HG02571 (cell line): ENCODE data around the gene SEC24A.
A peak's percentile ranks its signal among the peaks of the same experiment; 100 is the strongest.
"Not testable (repeated sequence)": the region's sequence is repeated elsewhere in the genome, so short reads cannot be mapped to it uniquely, and the experiment has no call there.

Experiments
- ATAC-seq: cut with Tn5 transposase; IDR thresholded peaks from one replicate; pipeline ENCODE4 v1.9.1; 2021; ENCODE audit warnings: mild to moderate bottlenecking, moderate library complexity; ENCODE audit not compliant: unreplicated experiment

Gene SEC24A

GRCh38 chr5:134648425-134649162 lies at the start of gene SEC24A:
TSS of gene SEC24A (plus strand) at chr5:134648785. CDS start at chr5:134649077, 292 bp downstream.
- peak; percentile 88 for ATAC-seq

- ATAC-seq = not testable (repeated sequence)
Observed at GRCh38 chr5:134599820-134600219, 48.8 kb upstream of the SEC24A start.

DNA sequence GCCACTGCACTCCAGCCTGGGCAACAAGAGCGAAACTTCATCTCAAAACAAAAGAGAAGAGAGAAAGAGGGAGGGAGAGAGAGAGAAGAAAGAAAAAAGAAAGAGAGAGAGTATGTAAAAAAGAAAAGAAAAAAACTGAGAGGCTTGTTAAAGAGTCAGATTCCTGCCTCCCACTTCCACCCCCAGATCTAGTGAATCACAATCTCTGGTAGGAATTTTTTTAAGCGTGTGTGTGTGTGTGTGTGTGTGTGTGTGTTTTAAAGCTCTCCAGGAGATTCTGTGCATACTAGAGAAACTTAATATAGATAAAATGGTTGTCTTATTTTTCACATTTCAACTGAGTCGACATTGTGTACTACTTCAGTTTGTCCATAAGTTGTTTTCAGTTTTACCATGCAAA lies 48.0 kb upstream of the SEC24A start:
- no peak for ATAC-seq

GRCh38 chr5:134603059-134603458 lies 45.5 kb upstream of the SEC24A start:
- no peak for ATAC-seq

DNA sequence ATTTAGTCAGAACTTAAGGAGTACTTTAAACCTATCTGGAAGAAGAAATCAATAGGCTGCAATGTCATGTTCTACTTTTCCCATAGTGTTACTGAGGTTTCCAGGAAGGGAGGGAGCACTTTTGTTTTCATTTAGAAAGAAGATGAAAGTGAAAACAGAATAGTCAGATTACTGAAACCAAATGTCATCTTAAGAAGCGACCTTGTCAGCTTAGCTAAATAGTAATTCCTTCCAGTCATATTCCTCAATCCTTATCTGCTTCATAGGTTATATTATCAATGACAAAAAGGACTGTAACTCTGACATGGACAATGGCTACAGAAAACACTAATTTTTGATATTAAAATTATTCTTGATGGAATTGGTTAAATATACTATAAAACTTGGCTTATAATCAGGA lies 43.7 kb upstream of the SEC24A start:
- no peak for ATAC-seq

GRCh38 chr5:134606726-134607125 lies 41.9 kb upstream of the SEC24A start:
- no peak for ATAC-seq

- ATAC-seq = no peak
Observed at GRCh38 chr5:134608555-134608954, 40.0 kb upstream of the SEC24A start.

DNA sequence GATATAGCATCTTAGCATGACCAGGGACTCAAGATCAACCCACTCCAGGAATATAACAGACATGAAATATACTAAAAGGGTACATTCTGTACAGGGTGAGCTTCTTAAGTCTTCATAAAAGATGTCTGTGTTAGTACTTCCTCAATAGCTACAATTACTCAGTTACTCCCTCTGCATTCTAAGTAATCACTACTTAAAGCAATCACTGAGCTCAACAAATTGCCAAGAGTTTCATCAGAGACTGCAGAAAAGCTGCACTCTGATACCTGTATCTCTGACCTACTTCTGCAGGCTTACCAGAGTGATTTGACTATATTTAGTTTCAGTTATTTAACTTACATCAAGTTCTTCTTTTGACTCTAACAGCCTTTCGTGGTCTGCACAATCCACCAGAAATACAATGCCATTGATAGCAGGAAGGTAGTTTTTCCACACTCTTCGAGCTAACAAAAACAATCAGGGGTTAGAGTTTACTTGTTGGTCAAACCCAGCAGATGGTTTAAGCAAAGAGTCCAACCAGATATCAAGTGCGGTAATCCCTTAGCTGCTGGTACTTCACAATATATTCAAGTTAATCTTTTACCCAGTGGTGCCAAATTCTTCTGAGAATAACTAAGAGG lies 39.2 kb upstream of the SEC24A start:
- ATAC-seq = peak; percentile 40

- no peak for ATAC-seq
Observed at GRCh38 chr5:134610725-134611124, 37.9 kb upstream of the SEC24A start.

GRCh38 chr5:134611515-134611914 lies 37.1 kb upstream of the SEC24A start:
- no peak for ATAC-seq

DNA sequence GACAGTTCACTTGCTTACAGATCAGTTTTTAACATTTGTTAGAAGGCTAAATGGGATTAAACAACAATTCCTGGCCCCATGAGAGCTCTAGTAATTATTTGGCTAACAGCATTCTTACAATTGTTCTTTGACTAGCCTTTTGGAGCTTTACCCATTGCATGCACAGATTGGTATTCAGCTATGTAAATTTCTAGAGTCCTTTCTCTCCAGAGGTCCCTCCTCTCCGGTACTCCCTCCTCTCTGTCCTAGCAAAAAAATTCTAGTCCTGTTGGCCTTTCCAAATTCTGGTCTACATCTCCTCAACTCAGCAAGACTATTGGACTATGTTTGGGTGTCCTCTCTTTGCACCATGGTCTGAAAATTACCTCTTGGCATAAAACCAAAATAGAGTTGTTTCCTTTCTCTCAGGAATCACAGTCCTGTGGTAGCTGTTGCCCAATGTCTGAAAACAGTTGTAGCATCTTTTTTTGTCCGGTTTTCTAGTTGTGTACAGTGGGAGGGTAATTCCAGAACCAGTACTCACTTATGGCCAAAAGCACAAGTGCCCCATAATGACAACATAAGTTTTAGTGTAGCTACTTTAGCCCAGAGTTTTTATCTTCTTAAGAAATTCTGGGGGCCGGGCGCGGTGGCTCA lies 34.0 kb upstream of the SEC24A start:
- ATAC-seq = no peak

DNA sequence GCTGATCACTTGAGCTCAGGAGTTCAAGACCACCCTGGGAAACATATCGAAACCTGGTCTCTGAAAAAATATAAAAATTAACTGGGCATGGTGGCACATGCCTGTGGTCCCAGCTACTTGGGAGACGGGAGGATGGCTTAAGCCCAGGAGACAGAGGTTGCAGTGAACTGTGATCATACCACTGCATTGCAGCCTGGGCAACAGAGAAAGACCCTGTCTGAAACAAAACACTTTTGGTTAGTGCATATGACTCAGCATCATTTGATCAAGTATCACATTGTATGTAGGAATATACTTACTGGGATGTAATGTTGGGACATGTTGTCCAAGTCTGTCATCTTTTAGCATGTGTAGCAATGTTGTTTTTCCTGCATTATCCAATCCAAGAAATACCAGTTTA lies 28.0 kb upstream of the SEC24A start:
- ATAC-seq = no peak

DNA sequence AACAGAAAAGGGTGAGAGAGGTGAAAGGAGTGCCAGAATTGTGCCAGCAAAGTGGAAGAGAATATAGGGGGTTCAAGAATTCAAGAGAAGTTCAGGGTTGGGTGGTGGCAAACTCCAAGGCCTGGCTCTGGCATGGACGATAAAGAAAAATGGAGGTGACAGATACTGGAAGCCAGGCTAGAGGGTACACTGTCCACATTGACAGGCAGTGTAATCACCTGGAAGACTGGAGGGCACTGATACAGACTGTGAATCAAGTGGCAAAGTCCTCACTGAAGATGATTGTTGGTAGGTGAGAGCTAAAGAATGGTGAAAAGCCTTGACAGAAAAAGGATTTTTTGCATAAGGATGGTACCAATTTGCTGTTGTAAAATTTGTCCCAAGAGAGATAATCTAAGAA lies 23.0 kb upstream of the SEC24A start:
- no peak for ATAC-seq

- no peak for ATAC-seq
Observed at GRCh38 chr5:134626369-134627014, 22.1 kb upstream of the SEC24A start.

- ATAC-seq = no peak
Observed at GRCh38 chr5:134634227-134634626, 14.4 kb upstream of the SEC24A start.

GRCh38 chr5:134635366-134635765 lies 13.2 kb upstream of the SEC24A start:
- not testable (repeated sequence) for ATAC-seq

- ATAC-seq = no peak
Observed at GRCh38 chr5:134637116-134637721, 11.4 kb upstream of the SEC24A start.

DNA sequence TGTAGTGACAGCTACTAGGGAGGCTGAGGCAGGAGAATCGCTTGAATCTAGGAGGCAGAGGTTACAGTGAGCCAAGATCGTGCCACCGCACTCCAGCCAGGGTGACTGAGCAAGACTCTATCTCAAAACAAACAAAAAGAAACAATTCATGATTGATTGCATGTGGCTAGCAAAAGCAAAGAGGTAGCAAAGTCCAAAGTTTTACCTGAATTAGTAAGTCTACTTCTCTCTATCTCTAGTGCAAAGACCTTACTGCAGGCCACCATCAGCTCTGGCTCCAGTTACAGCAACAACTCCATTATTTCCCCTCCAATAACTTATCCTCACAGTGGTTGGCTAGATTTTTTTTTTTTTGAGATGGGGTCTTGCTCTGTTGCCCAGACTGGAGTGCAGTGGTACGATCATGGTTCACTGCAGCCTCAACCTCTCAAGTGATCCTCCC lies 9.8 kb upstream of the SEC24A start:
- ATAC-seq = no peak

DNA sequence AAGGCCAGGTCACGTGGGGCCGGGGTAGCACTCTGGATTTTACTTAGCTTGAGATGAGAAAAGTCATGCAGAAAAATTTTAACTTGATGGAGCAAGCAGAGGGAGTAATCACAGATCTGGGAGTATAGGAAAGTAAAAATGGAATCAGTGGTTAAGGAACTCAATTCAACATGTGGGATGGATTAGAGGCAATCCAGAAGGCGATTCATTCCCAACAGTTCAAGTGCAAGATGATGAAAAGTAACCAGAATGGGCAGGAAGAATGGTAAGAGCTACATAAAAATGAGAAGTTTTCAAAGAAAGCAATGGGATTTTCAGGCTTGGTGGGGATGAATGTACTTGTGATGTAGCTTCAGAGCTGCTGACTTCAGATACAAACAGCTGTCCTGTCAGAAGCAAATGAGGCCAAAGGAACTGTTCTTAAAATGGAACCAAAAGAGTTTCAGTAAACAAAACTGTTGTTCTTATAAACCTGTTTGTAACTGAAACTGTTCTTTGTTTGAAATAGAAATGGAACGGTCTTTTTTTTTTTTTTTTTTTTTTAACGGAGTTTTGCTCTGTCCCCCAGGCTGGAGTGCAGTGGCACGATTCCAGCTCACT lies 5.6 kb upstream of the SEC24A start:
- no peak for ATAC-seq

DNA sequence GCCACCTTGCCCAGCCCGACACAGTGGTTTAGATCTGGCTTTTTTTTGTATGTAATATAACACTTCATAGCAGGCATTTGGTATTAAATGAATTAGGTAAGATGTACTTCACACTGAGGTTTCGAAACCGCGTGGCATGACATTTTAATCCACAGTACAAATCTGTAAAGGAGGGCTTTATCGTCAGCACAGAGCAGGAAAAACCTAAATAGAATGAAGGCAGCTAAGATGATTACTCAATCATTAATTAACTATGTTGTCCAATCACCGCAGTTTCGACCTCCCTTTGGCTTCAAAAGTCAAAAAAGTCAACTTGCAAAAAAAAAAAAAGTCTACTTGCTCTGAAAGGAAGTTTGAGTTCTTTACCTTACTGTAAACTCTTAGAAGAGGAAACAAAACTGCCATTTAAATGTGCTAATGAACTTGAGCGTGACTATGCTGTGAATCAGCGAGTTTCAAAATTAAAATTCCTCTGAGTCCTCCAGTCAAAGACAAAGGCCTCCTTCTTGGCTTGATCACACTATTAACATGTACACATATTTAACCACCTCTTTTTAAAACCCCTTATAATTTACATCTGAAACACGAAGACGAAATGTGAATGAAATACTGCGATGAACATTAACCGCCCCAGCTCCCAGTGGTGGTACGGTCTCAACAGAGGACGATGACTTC lies 698 bp upstream of the SEC24A start:
- peak; percentile 29 for ATAC-seq
